SK-N-SH (cell line): ENCODE measurements around the gene MGAT4A.

Experiments used
- CHD2 ChIP-seq: fragments of 150-350 bp; IDR thresholded peaks from 2 replicates; pipeline ENCODE4 v1.6.1; 2018; ENCODE audit warnings: low read length; ENCODE audit not compliant: partially characterized antibody
- ELF1 ChIP-seq: IDR thresholded peaks from 2 replicates; pipeline ENCODE4 v1.4.0; 2012
- EP300 ChIP-seq, 2 experiments: IDR thresholded peaks; 2 replicates each; pipeline versions ENCODE4 v1.4.0 to v1.6.1; 2012; ENCODE audit warnings: borderline replicate concordance in 1 of 2, low read depth in 1 of 2, low read length in 1 of 2
- EZH2phosphoT487 ChIP-seq: fragments of 200-600 bp; sonication (generic); IDR thresholded peaks from 2 replicates; pipeline ENCODE4 v1.6.1; 2017; ENCODE audit warnings: low read depth, mixed run types, mild to moderate bottlenecking, antibody characterized with exemption, moderate library complexity, borderline replicate concordance
- JUND ChIP-seq: IDR thresholded peaks from 2 replicates; pipeline ENCODE4 v1.4.0; 2012
- MXI1 ChIP-seq: IDR thresholded peaks from 2 replicates; pipeline ENCODE4 v1.6.1; 2012; ENCODE audit warnings: mild to moderate bottlenecking, low read depth, low read length, improper control_type of control experiment
- NFIC ChIP-seq: IDR thresholded peaks from 2 replicates; pipeline ENCODE4 v1.4.0; 2012; ENCODE audit warnings: borderline replicate concordance
- NRF1 ChIP-seq: IDR thresholded peaks from 2 replicates; pipeline ENCODE4 v1.6.1; 2012; ENCODE audit warnings: low read depth, mild to moderate bottlenecking, low read length
- POLR2AphosphoS5 ChIP-seq: IDR thresholded peaks from 2 replicates; pipeline ENCODE4 v1.6.1; 2012; ENCODE audit warnings: low read depth, low read length
- SMC3 ChIP-seq: IDR thresholded peaks from 2 replicates; pipeline ENCODE4 v1.6.1; 2012; ENCODE audit warnings: low read depth, low read length, improper control_type of control experiment
- YY1 ChIP-seq: IDR thresholded peaks from 2 replicates; pipeline ENCODE4 v1.4.0; 2012; ENCODE audit warnings: low read depth, mild to moderate bottlenecking
- TF ChIP-seq, protein P1 (sequence below): IDR thresholded peaks from 2 replicates; pipeline ENCODE4 v1.4.0; 2012; ENCODE audit warnings: low read depth
- TF ChIP-seq, protein P2 (sequence below): fragments of 200-600 bp; sonication (generic); IDR thresholded peaks from 2 replicates; pipeline ENCODE4 v1.6.1; 2017; ENCODE audit warnings: antibody characterized with exemption, mild to moderate bottlenecking, moderate library complexity
- TF ChIP-seq, protein P3 (sequence below): fragments of 150-350 bp; IDR thresholded peaks from 2 replicates; pipeline ENCODE4 v1.6.1; 2017; ENCODE audit warnings: antibody characterized with exemption, low read length, low read depth, borderline replicate concordance

DNA sequence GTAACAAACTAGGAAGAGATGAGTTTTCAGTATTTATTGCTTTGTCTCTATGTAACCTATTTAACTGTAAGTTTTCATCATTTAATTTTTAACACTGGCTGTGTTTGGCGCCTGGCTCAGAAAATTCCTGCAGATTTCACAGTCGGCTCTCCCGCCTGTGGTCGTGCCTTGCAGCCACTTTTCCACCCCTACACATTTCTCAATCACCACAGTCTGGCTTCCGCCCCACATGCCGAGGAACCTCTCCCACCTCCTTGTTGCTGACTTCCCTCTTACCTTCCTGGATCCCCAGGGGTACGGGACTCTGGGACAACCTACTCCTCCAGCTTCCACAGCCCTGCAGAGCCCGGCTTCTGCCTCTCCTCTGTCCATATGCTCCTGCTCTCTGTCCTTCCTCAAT, 41.6 kb upstream of the MGAT4A start:
- TF ChIP-seq, protein P1, sequence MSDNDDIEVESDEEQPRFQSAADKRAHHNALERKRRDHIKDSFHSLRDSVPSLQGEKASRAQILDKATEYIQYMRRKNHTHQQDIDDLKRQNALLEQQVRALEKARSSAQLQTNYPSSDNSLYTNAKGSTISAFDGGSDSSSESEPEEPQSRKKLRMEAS = no peak
- TF ChIP-seq POLR2AphosphoS5 = no peak
- no peak for TF ChIP-seq JUND
- TF ChIP-seq, protein P2, sequence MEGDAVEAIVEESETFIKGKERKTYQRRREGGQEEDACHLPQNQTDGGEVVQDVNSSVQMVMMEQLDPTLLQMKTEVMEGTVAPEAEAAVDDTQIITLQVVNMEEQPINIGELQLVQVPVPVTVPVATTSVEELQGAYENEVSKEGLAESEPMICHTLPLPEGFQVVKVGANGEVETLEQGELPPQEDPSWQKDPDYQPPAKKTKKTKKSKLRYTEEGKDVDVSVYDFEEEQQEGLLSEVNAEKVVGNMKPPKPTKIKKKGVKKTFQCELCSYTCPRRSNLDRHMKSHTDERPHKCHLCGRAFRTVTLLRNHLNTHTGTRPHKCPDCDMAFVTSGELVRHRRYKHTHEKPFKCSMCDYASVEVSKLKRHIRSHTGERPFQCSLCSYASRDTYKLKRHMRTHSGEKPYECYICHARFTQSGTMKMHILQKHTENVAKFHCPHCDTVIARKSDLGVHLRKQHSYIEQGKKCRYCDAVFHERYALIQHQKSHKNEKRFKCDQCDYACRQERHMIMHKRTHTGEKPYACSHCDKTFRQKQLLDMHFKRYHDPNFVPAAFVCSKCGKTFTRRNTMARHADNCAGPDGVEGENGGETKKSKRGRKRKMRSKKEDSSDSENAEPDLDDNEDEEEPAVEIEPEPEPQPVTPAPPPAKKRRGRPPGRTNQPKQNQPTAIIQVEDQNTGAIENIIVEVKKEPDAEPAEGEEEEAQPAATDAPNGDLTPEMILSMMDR = no peak
- TF ChIP-seq CHD2 = no peak
- TF ChIP-seq EZH2phosphoT487 = no peak
- no peak for TF ChIP-seq YY1
- TF ChIP-seq NRF1 = no peak
- no peak for TF ChIP-seq ELF1
- TF ChIP-seq, protein P3, sequence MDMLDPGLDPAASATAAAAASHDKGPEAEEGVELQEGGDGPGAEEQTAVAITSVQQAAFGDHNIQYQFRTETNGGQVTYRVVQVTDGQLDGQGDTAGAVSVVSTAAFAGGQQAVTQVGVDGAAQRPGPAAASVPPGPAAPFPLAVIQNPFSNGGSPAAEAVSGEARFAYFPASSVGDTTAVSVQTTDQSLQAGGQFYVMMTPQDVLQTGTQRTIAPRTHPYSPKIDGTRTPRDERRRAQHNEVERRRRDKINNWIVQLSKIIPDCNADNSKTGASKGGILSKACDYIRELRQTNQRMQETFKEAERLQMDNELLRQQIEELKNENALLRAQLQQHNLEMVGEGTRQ = no peak
- no peak for TF ChIP-seq MXI1
- TF ChIP-seq SMC3 = no peak
- no peak for TF ChIP-seq EP300 (IDR thresholded peaks at IDR 0.05; ENCODE audit: borderline replicate concordance in 1 of 2, low read depth in 1 of 2, low read length in 1 of 2)
- no peak for TF ChIP-seq NFIC
